Iris pigment epithelial cell (primary cell): Measurements from ENCODE around the gene TMEM117.
"Not testable (repeated sequence)": the region's sequence is repeated elsewhere in the genome, so short reads cannot be mapped to it uniquely, and the experiment has no call there.

Source experiments
- DNase-seq: peaks from one replicate; pipeline ENCODE4 v3.0.0-alpha.2; 2011; ENCODE audit warnings: low read depth

The TMEM117 gene

GRCh38 chr12:44025499-44025898 lies 189.6 kb downstream of the TMEM117 start:
- DNase-seq: no peak

GRCh38 chr12:44026046-44026445 lies 190.2 kb downstream of the TMEM117 start:
- no peak for DNase-seq

- not testable (repeated sequence) for DNase-seq
Observed at GRCh38 chr12:44026926-44027325, 191.0 kb downstream of the TMEM117 start.

GRCh38 chr12:44029194-44029593 lies 193.3 kb downstream of the TMEM117 start:
- DNase-seq: no peak

GRCh38 chr12:44031472-44032185 lies 195.7 kb downstream of the TMEM117 start:
- DNase-seq: no peak

- no peak for DNase-seq
Observed at GRCh38 chr12:44034906-44035305, 199.0 kb downstream of the TMEM117 start.

GRCh38 chr12:44036875-44037443 lies 201.1 kb downstream of the TMEM117 start:
- DNase-seq: no peak

GRCh38 chr12:44038411-44038810 lies 202.5 kb downstream of the TMEM117 start:
- no peak for DNase-seq

GRCh38 chr12:44044491-44044890 lies 208.6 kb downstream of the TMEM117 start:
- DNase-seq: not testable (repeated sequence)

- DNase-seq: no peak
Observed at GRCh38 chr12:44046732-44047417, 211.0 kb downstream of the TMEM117 start.

GRCh38 chr12:44052554-44052953 lies 216.7 kb downstream of the TMEM117 start:
- DNase-seq: no peak

GRCh38 chr12:44053549-44054127 lies 217.8 kb downstream of the TMEM117 start:
- peak; percentile 8 for DNase-seq

GRCh38 chr12:44054281-44054680 lies 218.4 kb downstream of the TMEM117 start:
- no peak for DNase-seq

GRCh38 chr12:44058366-44058765 lies 222.5 kb downstream of the TMEM117 start:
- no peak for DNase-seq

GRCh38 chr12:44059476-44059875 lies 223.6 kb downstream of the TMEM117 start:
- no peak for DNase-seq

GRCh38 chr12:44063671-44064070 lies 227.8 kb downstream of the TMEM117 start:
- DNase-seq: no peak

GRCh38 chr12:44076871-44077270 lies 241.0 kb downstream of the TMEM117 start:
- no peak for DNase-seq

GRCh38 chr12:44077294-44077693 lies 241.4 kb downstream of the TMEM117 start:
- DNase-seq: no peak

GRCh38 chr12:44078273-44078672 lies 242.4 kb downstream of the TMEM117 start:
- DNase-seq: no peak

GRCh38 chr12:44088647-44089046 lies 252.8 kb downstream of the TMEM117 start:
- no peak for DNase-seq

GRCh38 chr12:44091948-44092606 lies 256.2 kb downstream of the TMEM117 start:
- DNase-seq: no peak

GRCh38 chr12:44098786-44099185 lies 262.9 kb downstream of the TMEM117 start:
- no peak for DNase-seq
